Type B pancreatic cell (in vitro differentiated cells): ENCODE data around the gene PARVG. TPM values are rescaled to one million over a fixed set of nuclear protein-coding genes. Genes with fewer than 3 reads are reported as not detected.

Experiments
- DNase-seq: peaks from one replicate; pipeline ENCODE4 v3.0.0; 2021; ENCODE audit warnings: mixed read lengths; ENCODE audit not compliant: unreplicated experiment; ENCODE audit errors: extremely low spot score
- H3K27ac Mint-ChIP-seq: 2 replicates; pipeline ENCODE4 v1.8.0; 2021; ENCODE audit warnings: mild to moderate bottlenecking, mixed read lengths
- H3K27me3 Mint-ChIP-seq: 2 replicates; pipeline ENCODE4 v1.8.0; 2021; ENCODE audit warnings: mixed read lengths
- H3K36me3 Mint-ChIP-seq: 2 replicates; pipeline ENCODE4 v1.8.0; 2021; ENCODE audit warnings: mixed read lengths
- H3K4me1 Mint-ChIP-seq: one replicate; pipeline ENCODE4 v1.8.0; 2021; ENCODE audit warnings: mixed read lengths; ENCODE audit not compliant: unreplicated experiment
- H3K4me3 Mint-ChIP-seq: 2 replicates; pipeline ENCODE4 v1.8.0; 2021; ENCODE audit warnings: mild to moderate bottlenecking, mixed read lengths
- H3K9me3 Mint-ChIP-seq: 2 replicates; pipeline ENCODE4 v1.8.0; 2021; ENCODE audit warnings: mixed read lengths
- total RNA-seq: library from RNA; stranded (reverse); gene quantifications from 2 replicates; pipeline ENCODE4 v1.2.1, GENCODE V29; 2021; ENCODE audit warnings: low replicate concordance
- TF ChIP-seq, protein P1 (sequence below): fragments of 200-600 bp; sonication (generic); conservative IDR thresholded peaks from 2 replicates; pipeline ENCODE4 v1.5.0; 2021; ENCODE audit warnings: antibody characterized with exemption, mild to moderate bottlenecking

PARVG gene
- total RNA-seq, 1 donor from 2014 or later: 0.19 TPM

DNA sequence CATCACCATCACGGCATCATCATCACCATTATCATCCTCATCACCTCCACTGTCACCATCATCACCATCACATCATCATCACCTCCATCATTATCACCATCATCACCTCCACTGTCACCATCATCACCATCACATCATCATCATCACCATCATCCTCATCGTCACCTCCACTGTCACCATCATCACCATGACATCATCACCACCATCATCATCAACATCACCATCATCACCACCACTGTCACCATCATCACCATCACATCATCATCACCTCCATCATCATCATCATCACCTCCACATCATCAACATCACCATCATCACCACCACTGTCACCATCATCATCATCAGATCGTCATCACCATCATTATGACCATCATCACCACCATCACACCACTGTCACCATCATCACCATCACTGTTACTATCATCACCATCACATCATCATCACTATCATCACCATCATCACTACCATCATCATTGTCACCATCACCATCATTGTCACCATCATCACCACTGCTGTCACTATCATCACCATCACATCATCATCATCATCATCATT lies 32.8 kb downstream of the PARVG start:
- TF ChIP-seq, protein P1, sequence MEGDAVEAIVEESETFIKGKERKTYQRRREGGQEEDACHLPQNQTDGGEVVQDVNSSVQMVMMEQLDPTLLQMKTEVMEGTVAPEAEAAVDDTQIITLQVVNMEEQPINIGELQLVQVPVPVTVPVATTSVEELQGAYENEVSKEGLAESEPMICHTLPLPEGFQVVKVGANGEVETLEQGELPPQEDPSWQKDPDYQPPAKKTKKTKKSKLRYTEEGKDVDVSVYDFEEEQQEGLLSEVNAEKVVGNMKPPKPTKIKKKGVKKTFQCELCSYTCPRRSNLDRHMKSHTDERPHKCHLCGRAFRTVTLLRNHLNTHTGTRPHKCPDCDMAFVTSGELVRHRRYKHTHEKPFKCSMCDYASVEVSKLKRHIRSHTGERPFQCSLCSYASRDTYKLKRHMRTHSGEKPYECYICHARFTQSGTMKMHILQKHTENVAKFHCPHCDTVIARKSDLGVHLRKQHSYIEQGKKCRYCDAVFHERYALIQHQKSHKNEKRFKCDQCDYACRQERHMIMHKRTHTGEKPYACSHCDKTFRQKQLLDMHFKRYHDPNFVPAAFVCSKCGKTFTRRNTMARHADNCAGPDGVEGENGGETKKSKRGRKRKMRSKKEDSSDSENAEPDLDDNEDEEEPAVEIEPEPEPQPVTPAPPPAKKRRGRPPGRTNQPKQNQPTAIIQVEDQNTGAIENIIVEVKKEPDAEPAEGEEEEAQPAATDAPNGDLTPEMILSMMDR: no peak

DNA sequence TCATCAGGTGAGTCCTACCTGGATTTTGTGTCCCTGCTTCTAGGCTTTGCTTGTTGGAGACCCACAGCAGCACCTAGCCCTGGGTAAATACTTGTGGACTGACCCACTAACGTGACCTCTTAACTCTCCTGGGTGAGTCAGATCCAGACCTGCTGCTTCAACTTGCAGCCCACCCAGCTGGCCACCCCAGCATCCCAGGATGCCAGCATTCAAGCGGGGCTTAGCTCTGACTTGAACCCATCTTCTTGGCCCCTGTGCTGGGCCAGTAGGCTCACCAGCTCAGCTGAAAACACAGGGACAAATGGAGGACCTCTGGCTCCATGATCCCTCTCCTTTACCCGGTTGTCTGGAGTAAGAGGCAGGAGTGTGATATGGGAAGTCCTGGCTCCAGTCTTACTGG lies 33.5 kb downstream of the PARVG start:
- Mint-ChIP-seq H3K4me1 (peaks cover 11% of the 10 kb centered on the region), H3K36me3 (no peaks in the 10 kb centered on the region), H3K9me3 (peaks cover 10% of the 10 kb centered on the region), H3K27ac (no peak overlapping the region), H3K27me3 (peaks cover 13% of the 10 kb centered on the region), H3K4me3 (no peak overlapping the region)
- peak; percentile 51 for DNase-seq
- TF ChIP-seq, protein P1: no peak

More for the DNA sequence above, 32.8 kb downstream of the PARVG start:
- Mint-ChIP-seq H3K36me3 (no peaks in the 10 kb centered on the region), H3K27me3 (peaks cover 16% of the 10 kb centered on the region), H3K4me3 (no peak overlapping the region), H3K27ac (no peak overlapping the region), H3K4me1 (peaks cover 11% of the 10 kb centered on the region), H3K9me3 (peaks cover 15% of the 10 kb centered on the region)
- no peak for DNase-seq

DNA sequence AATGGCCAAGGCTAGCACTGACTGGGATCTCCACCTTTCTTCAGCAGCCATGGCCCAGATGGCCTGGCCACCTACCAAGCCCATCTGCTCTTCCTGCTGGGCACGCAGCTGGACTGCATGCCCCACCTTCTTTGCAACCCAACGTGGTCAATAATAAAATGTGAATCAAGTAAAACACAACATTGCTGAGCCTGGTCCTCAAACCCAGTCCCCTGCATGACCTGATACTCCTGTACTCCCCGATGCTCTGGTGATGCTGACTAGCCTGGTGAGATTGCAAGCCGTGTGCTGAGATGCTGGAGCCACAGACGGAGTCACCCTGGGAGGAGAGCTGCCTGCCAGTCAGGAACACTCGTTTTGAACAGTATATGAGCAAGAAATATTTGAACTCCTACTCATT lies 34.0 kb downstream of the PARVG start:
- DNase-seq: no peak
- TF ChIP-seq, protein P1: no peak
- H3K9me3 Mint-ChIP-seq: peaks cover 6% of the 10 kb centered on the region
- H3K27me3 Mint-ChIP-seq: peaks cover 9% of the 10 kb centered on the region
- no peak overlapping the region for H3K4me3 Mint-ChIP-seq
- H3K27ac Mint-ChIP-seq: no peak overlapping the region
- peaks cover 11% of the 10 kb centered on the region for H3K4me1 Mint-ChIP-seq
- H3K36me3 Mint-ChIP-seq: no peaks in the 10 kb centered on the region

DNA sequence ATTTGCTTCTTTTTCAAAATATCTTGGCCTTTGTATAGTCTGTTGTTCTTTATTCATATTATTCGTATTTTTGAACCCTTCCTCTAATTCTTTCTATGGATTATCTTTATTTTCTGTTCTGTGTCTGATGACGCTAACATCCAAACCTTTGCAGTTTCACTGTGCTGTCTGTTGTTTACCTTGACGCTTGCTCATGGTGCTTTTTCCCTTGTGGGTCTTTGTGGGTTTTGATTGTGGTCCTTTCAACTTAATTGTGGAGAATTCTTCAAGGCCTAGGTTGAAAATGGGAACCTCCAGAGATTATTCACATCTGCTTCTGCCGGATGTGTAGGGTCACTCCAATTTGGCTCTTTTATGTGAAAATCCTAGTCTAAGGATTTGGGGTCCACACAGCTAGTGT lies 34.6 kb downstream of the PARVG start:
- Mint-ChIP-seq H3K4me3 (no peak overlapping the region), H3K36me3 (no peaks in the 10 kb centered on the region), H3K27ac (no peak overlapping the region), H3K9me3 (peaks cover under 1% of the 10 kb centered on the region), H3K4me1 (peaks cover 11% of the 10 kb centered on the region), H3K27me3 (peaks cover 8% of the 10 kb centered on the region)
- TF ChIP-seq, protein P1: no peak
- DNase-seq: no peak

DNA sequence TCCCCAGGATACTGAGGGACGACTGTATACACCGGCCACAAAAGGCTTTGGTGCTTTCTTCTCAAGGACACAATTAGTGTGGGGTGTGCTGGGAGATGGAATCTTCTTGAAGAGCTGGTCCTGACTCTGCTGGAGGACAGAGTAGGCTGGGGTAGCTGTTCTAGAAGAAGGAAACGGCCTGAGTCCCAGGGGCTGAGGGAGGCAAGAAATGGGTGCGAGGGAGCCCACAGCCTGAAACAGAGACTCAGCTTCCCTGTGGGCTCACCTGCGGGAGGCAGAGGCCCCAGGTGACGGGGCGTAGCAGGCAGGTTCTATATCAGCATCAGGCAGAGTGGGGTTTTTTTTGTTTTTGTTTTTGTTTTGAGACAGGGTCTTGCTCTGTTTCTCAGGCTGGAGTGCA lies 36.6 kb downstream of the PARVG start:
- H3K4me3 Mint-ChIP-seq: no peak overlapping the region
- H3K27me3 Mint-ChIP-seq: no peaks in the 10 kb centered on the region
- H3K27ac Mint-ChIP-seq: no peak overlapping the region
- no peaks in the 10 kb centered on the region for H3K9me3 Mint-ChIP-seq
- TF ChIP-seq, protein P1: no peak
- no peaks in the 10 kb centered on the region for H3K36me3 Mint-ChIP-seq
- DNase-seq: no peak
- no peaks in the 10 kb centered on the region for H3K4me1 Mint-ChIP-seq

DNA sequence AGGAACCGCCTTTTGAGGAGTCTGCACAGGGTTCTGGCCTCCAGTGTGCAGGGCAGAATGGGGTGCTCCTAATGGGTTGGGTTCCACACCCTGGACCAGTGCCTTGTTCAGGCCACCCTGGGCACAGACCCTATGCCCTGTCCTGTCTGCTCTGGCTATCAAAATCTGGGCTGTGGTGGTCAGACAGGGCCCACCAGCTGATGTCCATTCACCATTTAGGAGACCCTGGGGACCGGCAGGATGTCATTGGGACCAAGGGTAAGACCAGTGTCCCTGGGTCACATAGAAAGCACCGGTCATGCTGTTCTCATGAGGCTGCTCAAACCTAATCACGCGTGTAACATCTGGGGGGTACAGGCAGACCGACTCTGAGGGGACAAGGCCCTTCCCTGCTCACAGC lies 37.3 kb downstream of the PARVG start:
- TF ChIP-seq, protein P1: no peak
- DNase-seq: no peak

More for the DNA sequence above, 37.3 kb downstream of the PARVG start:
- H3K36me3 Mint-ChIP-seq: no peaks in the 10 kb centered on the region
- no peak overlapping the region for H3K27ac Mint-ChIP-seq
- no peaks in the 10 kb centered on the region for H3K27me3 Mint-ChIP-seq
- no peak overlapping the region for H3K4me3 Mint-ChIP-seq
- no peaks in the 10 kb centered on the region for H3K4me1 Mint-ChIP-seq
- H3K9me3 Mint-ChIP-seq: no peaks in the 10 kb centered on the region
